HG02623 (cell line): Measurements from ENCODE around the gene VPS8.

Source experiments
- ATAC-seq: cut with Tn5 transposase; IDR thresholded peaks from one replicate; pipeline ENCODE4 v1.9.1; 2021; ENCODE audit warnings: moderate library complexity; ENCODE audit not compliant: unreplicated experiment

VPS8 gene

DNA sequence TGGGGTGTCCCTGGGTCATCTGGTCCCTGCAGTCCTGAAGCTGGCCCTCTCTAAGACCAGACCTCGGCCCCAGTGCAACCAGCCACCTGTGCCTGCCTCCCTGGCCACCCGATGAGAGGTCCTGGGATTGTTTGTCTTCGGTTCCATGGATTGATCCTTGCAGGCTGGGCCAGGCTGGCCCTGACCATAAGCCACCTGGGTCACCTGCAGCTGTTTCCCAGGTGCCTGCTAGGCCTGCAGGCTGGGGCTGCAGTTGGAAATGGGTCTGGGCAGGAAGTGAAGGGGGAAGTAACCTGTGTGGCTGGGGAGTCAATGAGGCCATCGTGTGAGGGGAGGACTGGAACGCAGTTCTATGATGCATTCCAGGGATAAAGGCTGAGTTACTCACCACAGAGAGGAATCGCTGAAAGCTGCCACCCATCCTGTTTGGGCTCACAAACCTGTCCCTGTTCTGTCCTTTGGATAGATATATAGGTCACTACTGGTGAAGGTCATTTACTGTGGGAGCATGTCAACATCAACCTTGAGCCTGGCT lies 30.9 kb upstream of the VPS8 start:
- no peak for ATAC-seq

- ATAC-seq: no peak
Measured at GRCh38 chr3:184781801-184782200, 30.2 kb upstream of the VPS8 start.

- no peak for ATAC-seq
Measured at GRCh38 chr3:184783319-184783718, 28.6 kb upstream of the VPS8 start.

DNA sequence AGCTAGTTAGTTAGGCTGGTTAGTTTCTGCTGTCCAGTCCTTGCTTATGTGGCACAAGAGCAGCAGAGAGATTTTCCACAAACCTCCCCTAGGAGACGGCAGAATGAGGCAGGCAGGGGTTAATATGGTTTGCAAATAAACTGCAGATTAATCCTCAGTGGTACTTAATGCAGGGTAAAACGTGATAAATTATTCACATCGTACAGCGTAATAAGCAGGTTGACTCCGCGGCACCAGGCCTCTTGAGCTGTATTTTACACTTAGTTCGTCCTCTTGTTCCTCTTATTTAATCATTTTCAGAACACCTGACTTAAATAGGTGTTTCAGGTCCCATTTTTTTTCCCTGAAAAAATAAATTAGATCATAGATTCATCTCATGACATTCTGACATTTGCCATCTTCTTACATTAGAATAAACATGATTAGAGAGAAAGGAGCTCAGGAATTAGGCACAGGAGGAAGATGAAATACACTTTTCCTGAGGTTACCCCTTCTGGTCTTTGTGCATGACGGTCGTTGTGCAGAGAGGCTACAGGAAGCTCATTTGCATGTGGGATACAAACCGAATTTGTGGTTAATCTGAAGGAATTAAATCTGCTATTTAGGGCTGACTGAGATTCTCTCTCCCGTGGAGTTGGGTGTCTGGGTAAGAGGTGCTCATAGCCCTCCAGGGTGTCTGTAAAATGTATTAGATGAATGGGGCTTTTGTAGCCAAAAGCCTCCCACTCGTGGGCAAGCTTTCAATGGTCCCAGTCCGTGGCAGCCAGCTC lies 27.1 kb upstream of the VPS8 start:
- no peak for ATAC-seq

- no peak for ATAC-seq
Measured at GRCh38 chr3:184785890-184786279, 26.1 kb upstream of the VPS8 start.

DNA sequence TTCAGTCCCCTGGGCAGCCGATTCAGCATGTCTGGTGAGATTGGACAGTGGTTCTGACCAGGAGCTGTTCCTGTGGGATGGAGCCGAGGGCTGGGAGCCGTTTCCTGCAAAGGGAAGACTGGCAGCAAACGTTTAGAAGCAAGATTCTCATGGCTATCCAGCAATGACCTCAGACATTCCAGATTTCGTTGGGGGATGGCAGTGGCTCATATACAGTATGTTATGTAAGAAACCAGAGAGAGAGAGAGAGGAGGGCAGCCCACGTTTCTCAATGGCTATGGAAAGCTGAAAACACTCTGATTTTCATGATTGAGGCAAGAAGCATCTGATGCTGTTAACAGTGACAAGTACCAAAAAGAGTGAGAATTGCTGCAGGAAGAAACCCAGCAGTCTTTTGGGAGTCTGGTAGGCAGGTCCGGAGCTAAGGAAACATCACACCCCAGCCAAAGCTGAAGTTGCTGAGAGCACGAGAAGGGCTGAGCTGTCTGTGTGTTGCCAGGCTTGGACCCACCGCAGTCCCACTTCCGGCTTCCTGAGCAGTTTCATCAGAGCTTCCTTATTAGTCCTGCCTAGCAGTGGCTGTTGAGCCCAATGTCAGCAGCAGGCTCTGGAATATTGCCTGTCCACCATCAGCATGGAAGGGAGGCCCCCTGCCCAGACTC lies 25.6 kb upstream of the VPS8 start:
- no peak for ATAC-seq

DNA sequence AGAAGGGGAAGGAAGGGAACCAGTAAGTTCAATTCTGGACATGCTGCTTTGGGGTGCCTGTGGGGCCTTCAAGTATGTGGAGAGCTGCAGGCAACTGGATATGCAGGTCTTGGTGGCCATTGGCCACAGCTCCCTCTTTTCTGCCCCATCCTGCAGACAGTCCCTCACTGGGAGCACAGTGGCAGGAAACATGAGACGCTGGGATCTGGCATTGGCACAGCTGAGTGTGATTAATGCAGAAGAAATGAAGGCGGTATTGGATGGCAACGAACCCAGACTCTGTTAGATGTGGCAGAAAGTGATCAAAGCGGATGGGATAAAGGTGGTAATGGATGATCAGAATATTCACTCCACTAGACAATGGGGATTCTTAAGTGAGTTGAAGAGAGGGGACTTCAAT lies 23.2 kb upstream of the VPS8 start:
- ATAC-seq: no peak

- ATAC-seq: no peak
Measured at GRCh38 chr3:184789314-184789998, 22.5 kb upstream of the VPS8 start.

- ATAC-seq: no peak
Measured at GRCh38 chr3:184791171-184791570, 20.8 kb upstream of the VPS8 start.

- ATAC-seq: no peak
Measured at GRCh38 chr3:184795522-184796190, 16.3 kb upstream of the VPS8 start.

- no peak for ATAC-seq
Measured at GRCh38 chr3:184796551-184796950, 15.4 kb upstream of the VPS8 start.

DNA sequence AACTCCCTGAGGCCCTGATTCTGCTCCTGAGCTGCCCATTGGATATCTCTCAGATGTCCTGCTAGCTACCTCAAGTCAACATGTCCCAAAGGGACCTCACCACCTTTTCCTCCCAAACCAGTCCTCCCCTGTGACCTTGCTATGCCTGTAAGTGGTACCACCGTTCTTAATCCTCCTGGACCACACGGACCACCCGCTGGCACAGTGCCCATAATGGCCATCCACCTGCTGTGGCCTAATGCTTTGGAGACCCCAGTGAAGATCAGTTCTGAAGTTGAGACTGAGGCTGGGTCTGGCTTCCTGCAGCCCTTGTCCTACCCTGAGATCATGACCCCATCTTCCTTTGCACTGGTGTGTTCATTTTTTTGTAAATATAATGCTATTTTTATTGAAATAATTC lies 15.0 kb upstream of the VPS8 start:
- no peak for ATAC-seq

GRCh38 chr3:184798120-184798519 lies 13.8 kb upstream of the VPS8 start:
- ATAC-seq: no peak

DNA sequence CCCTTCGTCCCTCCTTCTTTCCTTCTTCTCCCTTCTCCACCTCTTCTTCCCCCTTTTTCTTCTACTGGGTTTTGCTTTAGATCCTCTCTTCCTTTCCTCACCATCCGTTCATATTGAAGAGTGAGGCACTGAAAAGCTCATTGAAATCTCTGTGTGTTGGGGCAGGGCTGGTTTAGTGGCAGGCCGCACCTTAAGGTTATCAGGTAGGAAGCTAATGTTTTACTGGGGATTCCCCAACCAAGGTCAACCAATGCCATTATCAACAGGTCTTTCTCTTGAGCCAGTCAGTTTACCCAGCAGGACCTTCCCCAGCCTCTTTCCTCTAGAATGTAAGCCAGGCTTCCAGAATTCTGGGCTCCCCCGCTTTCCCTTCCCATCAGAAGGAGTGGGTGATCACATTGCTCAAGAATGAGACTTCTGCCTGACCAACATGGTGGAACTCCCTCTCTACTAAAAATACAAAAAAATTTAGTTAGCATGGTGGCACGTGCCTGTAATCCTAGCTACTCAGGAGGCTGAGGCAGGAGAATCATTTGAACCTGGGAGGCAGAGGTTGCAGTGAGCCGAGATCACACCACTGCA lies 11.5 kb upstream of the VPS8 start:
- no peak for ATAC-seq

GRCh38 chr3:184801241-184801785 lies 10.7 kb upstream of the VPS8 start:
- ATAC-seq: no peak

- no peak for ATAC-seq
Measured at GRCh38 chr3:184802150-184802549, 9.8 kb upstream of the VPS8 start.

GRCh38 chr3:184804801-184805200 lies 7.2 kb upstream of the VPS8 start:
- no peak for ATAC-seq

GRCh38 chr3:184805351-184806038 lies 6.5 kb upstream of the VPS8 start:
- no peak for ATAC-seq

GRCh38 chr3:184806567-184807271 lies 5.2 kb upstream of the VPS8 start:
- ATAC-seq: no peak
